Activated T-helper 1 cell treated with anti-CD3 and anti-CD28 coated beads, Interleukin-12 subunit alpha, Interleukin-12 subunit beta, Interleukin-2, Interleukin-4 antibody, amounts not matched to agents 30 ng/mL and 10 ng/mL and 1 ng/mL, durations not matched to agents 14 hours and 24 hours and 36 hours (primary cell): Measurements from ENCODE around the gene LRRC45. TPM values are rescaled to one million over a fixed set of nuclear protein-coding genes. Genes with fewer than 3 reads are reported as not detected.
A peak's percentile ranks its signal among the peaks of the same experiment; 100 is the strongest.

ENCODE experiments used
- DNase-seq: peaks from one replicate; pipeline ENCODE4 v3.0.0; 2021; ENCODE audit warnings: low spot score
- H3K27ac Mint-ChIP-seq: one replicate; pipeline ENCODE4 v1.8.0; 2021; ENCODE audit warnings: mild to moderate bottlenecking, mixed read lengths
- H3K27me3 Mint-ChIP-seq: one replicate; pipeline ENCODE4 v1.8.0; 2022; ENCODE audit warnings: mild to moderate bottlenecking, moderate library complexity, mixed read lengths; ENCODE audit not compliant: insufficient read depth
- H3K36me3 Mint-ChIP-seq: one replicate; pipeline ENCODE4 v1.8.0; 2021; ENCODE audit warnings: low read depth, mixed read lengths
- H3K4me1 Mint-ChIP-seq: one replicate; pipeline ENCODE4 v1.8.0; 2021; ENCODE audit warnings: low read depth, mixed read lengths
- H3K4me3 Mint-ChIP-seq: one replicate; pipeline ENCODE4 v1.8.0; 2021; ENCODE audit warnings: mild to moderate bottlenecking, moderate library complexity, mixed read lengths
- H3K9me3 Mint-ChIP-seq: one replicate; pipeline ENCODE4 v1.8.0; 2021; ENCODE audit warnings: mixed read lengths
- intact Hi-C: fragments of 100-400 bp; cut with micrococcal nuclease; formaldehyde crosslinking; loops from one replicate; pipeline ENCODE4 v1.15.1; 2024
- total RNA-seq: library from RNA; stranded (reverse); gene quantifications from 2 replicates; pipeline ENCODE4 v1.2.3, GENCODE V29; 2022

The LRRC45 gene
- total RNA-seq, 1 donor from 2014 or later, result 37.6 TPM

GRCh38 chr17:82059272-82060000, 36.3 kb downstream of the LRRC45 start:
- DNase-seq, result no peak
- H3K27me3 Mint-ChIP-seq, result no peaks in the 10 kb centered on the region
- no peak overlapping the region for H3K4me3 Mint-ChIP-seq
- H3K9me3 Mint-ChIP-seq, result no peaks in the 10 kb centered on the region
- intact Hi-C loops, result no loop called here
- H3K27ac Mint-ChIP-seq, result no peak overlapping the region
- H3K36me3 Mint-ChIP-seq, result peaks cover 5% of the 10 kb centered on the region
- H3K4me1 Mint-ChIP-seq, result no peaks in the 10 kb centered on the region

GRCh38 chr17:82060001-82060380, 36.9 kb downstream of the LRRC45 start:
- H3K4me1 Mint-ChIP-seq, result no peaks in the 10 kb centered on the region
- intact Hi-C loops, result no loop called here

GRCh38 chr17:82060614-82061013, 37.5 kb downstream of the LRRC45 start:
- no peak overlapping the region for H3K27ac Mint-ChIP-seq
- H3K27me3 Mint-ChIP-seq, result no peaks in the 10 kb centered on the region
- H3K9me3 Mint-ChIP-seq, result no peaks in the 10 kb centered on the region
- intact Hi-C loops, result no loop called here
- no peak for DNase-seq
- H3K4me3 Mint-ChIP-seq, result no peak overlapping the region
- peaks cover 3% of the 10 kb centered on the region for H3K36me3 Mint-ChIP-seq
- H3K4me1 Mint-ChIP-seq, result no peaks in the 10 kb centered on the region

More at GRCh38 chr17:82060001-82060380, 36.9 kb downstream of the LRRC45 start:
- H3K9me3 Mint-ChIP-seq, result no peaks in the 10 kb centered on the region
- H3K4me3 Mint-ChIP-seq, result no peak overlapping the region
- H3K27me3 Mint-ChIP-seq, result no peaks in the 10 kb centered on the region
- no peak for DNase-seq
- peaks cover 3% of the 10 kb centered on the region for H3K36me3 Mint-ChIP-seq
- no peak overlapping the region for H3K27ac Mint-ChIP-seq

GRCh38 chr17:82061047-82061925, 38.2 kb downstream of the LRRC45 start:
- H3K9me3 Mint-ChIP-seq, result no peaks in the 10 kb centered on the region
- H3K27me3 Mint-ChIP-seq, result no peaks in the 10 kb centered on the region
- DNase-seq, result no peak
- no peak overlapping the region for H3K27ac Mint-ChIP-seq
- H3K36me3 Mint-ChIP-seq, result peaks cover 6% of the 10 kb centered on the region
- no peak overlapping the region for H3K4me3 Mint-ChIP-seq
- intact Hi-C loops, result no loop called here
- no peaks in the 10 kb centered on the region for H3K4me1 Mint-ChIP-seq

DNA sequence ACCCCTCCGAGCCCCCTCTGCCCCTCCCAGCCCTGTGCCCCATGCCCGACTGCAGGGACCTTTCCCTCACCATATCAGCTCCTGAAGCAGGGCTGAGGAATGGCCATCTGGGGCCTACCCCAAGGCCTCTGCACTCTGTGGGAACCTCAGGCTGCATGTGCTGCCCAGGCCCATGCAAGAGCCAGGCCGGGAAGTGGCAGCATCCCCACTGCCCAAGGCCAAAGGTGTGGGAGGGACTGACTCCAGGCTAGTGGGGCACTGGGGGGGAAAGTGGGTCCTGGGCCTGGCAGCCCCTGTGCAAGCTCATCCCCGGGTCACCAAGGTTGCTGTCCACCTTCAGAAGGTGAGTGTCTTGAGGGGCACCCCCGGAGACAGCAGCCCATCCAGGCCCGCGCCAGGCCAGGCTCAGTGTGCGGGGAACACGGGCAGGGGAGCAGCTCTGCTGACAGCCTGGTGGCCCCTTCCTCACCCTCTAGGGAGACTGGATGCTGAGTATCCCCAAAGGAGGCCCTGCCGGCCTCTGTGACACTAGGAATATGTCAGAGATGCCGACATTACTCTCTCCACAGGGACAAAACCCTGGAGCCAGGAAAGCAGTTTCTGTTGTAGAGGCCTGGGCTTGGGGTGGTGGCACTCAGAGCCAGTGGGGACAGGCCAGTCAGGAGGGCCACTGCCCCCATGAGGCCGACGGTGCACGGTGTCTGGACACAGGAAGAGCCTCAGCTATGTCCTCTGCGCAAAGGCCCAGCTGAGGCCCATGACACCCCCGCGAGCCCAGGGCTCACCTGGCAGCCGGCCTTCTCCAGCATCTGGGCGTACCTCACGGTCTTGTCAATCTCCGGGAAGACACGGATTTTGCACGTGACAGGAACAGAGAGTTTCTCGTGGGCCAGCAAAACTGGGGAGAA, 39.2 kb downstream of the LRRC45 start:
- Mint-ChIP-seq H3K27ac (no peak overlapping the region), H3K4me3 (peak overlapping the region; percentile 42), H3K4me1 (no peaks in the 10 kb centered on the region), H3K27me3 (no peaks in the 10 kb centered on the region), H3K36me3 (peaks cover 6% of the 10 kb centered on the region), H3K9me3 (no peaks in the 10 kb centered on the region)
- intact Hi-C loops, result no loop called here
- DNase-seq, result no peak

DNA sequence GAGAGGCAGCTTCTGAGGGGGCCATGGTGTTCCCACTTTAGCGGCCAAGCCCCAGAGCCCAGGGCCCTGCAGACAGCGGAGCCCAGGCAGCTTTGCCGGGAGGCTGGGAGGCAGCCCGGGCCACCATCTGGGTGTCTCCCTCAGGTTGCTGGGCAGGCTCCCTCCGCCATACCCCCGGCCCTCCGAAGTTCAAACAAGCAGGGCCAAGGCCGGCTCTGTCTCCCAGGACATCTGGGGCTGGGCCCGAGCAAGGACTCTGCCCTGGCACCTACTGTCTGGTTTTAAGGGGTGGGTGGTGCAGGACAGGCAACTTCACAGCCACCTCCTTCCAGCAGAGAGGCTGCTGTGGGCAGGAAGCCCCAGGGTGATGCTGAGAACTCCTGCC, 39.9 kb downstream of the LRRC45 start:
- Mint-ChIP-seq H3K9me3 (no peaks in the 10 kb centered on the region), H3K27ac (no peak overlapping the region), H3K4me3 (no peak overlapping the region), H3K36me3 (peaks cover 6% of the 10 kb centered on the region), H3K27me3 (no peaks in the 10 kb centered on the region), H3K4me1 (no peaks in the 10 kb centered on the region)
- no peak for DNase-seq
- intact Hi-C loops, result no loop called here

DNA sequence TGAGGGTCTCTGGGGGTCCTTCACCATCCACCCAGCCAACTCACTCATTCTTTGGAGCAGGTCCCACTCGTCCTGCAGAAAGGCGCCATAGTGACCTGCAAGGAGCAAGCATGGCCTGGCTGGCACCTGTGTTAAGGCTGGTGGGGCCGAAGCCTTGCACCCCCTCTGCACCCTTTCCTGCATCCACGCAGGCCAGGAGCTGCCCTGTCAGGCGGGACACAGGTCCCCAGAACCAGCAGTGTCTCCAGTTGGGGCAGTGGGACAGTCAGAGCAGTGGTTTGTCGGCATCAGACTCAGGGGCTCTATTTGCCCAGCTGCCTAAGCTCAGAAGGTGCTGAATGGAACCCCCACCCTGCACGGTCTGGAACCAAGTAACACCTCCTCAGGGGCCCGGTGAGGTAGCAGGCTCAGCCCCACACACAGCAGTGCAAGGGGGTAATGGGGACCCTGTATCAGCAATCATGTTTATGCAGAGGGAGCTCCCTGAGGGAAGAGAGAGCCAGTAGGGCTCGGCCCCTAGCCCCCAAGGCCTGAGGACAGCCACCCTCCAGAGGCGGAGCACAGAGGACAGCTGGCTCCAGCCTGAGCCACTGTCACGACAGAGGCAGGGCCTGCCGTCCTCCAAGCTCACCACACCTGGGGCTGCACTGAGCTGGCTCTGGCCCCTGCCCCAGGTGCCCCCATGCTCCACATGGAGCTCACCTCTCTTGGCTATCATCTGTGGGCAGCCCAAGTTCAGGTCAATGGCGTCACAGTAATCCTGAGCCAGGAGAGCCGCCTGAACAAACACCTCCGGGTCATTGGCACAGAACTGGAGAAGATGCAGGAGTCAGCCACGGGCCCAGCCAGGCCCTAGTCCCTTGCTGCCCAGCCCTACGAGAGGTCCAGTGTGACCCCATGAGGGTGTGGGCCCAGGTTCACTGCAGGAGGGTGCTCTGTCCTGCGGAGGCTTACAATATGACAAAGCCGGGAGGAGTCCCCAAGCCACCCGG, 40.6 kb downstream of the LRRC45 start:
- intact Hi-C loops, result no loop called here
- no peak for DNase-seq
- H3K4me1 Mint-ChIP-seq, result no peaks in the 10 kb centered on the region
- H3K9me3 Mint-ChIP-seq, result no peaks in the 10 kb centered on the region
- H3K36me3 Mint-ChIP-seq, result peaks cover 6% of the 10 kb centered on the region
- peak overlapping the region; percentile 77 for H3K4me3 Mint-ChIP-seq
- no peak overlapping the region for H3K27ac Mint-ChIP-seq
- no peaks in the 10 kb centered on the region for H3K27me3 Mint-ChIP-seq

DNA sequence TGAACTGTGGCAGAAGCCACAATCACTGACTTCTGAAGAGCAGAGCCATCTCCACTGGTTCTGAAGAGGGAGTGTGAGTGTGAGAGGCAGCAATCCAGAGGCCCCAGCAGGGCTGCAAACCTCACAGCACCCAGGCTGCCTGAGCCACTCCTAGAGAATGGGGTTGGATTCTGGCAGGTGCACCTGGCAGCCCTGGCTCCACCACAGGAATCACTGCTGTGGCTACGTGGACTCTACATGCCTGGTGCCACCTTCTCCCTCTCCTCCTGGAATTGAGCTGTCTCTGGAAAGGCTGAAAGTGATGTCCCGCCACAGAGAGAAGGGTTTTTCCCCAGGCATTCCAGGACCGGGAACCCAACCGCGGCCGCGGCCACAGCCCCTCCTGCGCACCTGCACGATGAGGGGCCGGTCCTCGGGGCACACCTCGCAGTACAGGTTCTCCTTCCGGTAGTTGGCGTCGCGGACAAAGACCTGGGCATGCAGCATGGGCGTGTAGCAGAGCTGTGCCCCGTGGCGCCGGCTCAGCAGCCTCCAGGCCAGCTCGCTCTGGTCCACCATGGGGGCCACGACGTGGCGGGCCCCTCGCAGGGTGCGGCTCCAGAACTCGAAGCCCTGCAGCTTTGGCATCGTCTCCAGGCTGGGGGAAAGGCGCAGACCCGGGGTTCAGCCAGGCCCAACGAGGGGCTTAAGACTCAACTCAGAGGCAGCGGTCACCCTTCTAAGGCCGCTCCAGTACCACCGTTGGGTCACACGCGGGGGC, 41.5 kb downstream of the LRRC45 start:
- H3K4me3 Mint-ChIP-seq, result peak overlapping the region; percentile 77
- no peaks in the 10 kb centered on the region for H3K9me3 Mint-ChIP-seq
- peaks cover 6% of the 10 kb centered on the region for H3K36me3 Mint-ChIP-seq
- H3K27ac Mint-ChIP-seq, result peak overlapping the region; percentile 40
- DNase-seq, result no peak
- H3K4me1 Mint-ChIP-seq, result no peaks in the 10 kb centered on the region
- H3K27me3 Mint-ChIP-seq, result no peaks in the 10 kb centered on the region
- intact Hi-C loops, result loop anchor here (5.0 kb wide), 1 partner anchor 42 kb away; the partner anchor contains the start of genes CENPX and LRRC45

- Mint-ChIP-seq H3K27ac (no peak overlapping the region), H3K9me3 (no peaks in the 10 kb centered on the region), H3K4me1 (no peaks in the 10 kb centered on the region), H3K4me3 (peak overlapping the region; percentile 77), H3K36me3 (peaks cover 4% of the 10 kb centered on the region), H3K27me3 (no peaks in the 10 kb centered on the region)
- DNase-seq, result peak; percentile 18
- intact Hi-C loops, result loop anchor here (5.0 kb wide), 1 partner anchor 43 kb away; the partner anchor contains the start of genes CENPX and LRRC45
Measured at GRCh38 chr17:82065193-82065637, 42.1 kb downstream of the LRRC45 start.

DNA sequence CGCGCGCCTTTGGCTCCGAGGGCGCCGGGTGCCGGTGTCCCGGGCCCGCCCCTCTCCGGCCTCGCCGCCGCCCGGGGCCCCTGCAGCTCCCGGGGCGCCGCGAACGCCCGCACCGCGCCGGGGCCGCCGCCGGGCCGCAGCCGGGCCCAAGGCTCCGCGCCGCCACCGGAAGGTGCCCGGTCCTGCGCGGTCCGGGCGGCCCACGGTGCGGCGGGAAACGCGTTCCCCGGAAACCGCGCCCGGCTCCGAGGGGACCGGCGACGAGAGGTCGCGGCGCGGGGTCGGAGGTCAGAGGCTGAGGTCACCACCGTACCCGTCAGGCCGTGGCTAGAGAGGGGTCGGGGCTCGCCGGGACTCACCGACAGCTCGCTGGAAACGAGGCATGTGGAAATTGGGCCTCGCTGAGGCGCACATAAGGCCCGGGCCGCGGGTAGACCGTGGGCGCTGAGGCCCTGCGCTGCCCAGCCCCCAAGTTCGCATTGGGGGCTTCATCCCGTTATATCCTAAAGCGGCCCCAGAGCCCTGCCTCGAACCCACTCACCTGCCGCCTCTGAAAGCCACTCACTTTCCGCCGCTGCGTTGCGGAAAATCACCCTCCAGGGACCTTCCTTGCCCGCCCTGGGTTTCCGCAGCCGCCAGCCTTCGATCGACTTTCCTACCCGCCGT, 42.7 kb downstream of the LRRC45 start, which contains the start of gene DUS1L:
TSS of gene DUS1L (minus strand) at position 167 of the 666 bp plus-strand sequence. CDS start 745 bp downstream, outside the sequence.
- peak; percentile 71 for DNase-seq
- H3K4me1 Mint-ChIP-seq, result no peaks in the 10 kb centered on the region

More for the DNA sequence above, 42.7 kb downstream of the LRRC45 start, which contains the start of gene DUS1L:
- Mint-ChIP-seq H3K9me3 (no peaks in the 10 kb centered on the region), H3K36me3 (peaks cover 4% of the 10 kb centered on the region), H3K4me3 (peak within 1 kb of the TSS; percentile 86), H3K27me3 (no peaks in the 10 kb centered on the region), H3K27ac (peak within 1 kb of the TSS; percentile 83)
- intact Hi-C loops, result loop anchor here (1.0 to 5.0 kb wide), 2 partner anchors 14 to 43 kb away; partner anchors contain the start of genes CENPX, GPS1, LRRC45 and RFNG
